Liver (tissue), 9 donors: Measurements from ENCODE around the gene ERN1. TPM values are rescaled to one million over a fixed set of nuclear protein-coding genes. Genes with fewer than 3 reads are reported as not detected.
A peak's percentile ranks its signal among the peaks of the same experiment; 100 is the strongest.

ENCODE experiments used
- DNase-seq: peaks from one replicate; pipeline ENCODE4 v3.0.0-alpha.2; 2017; ENCODE audit warnings: low spot score
- H3K27ac ChIP-seq, 2 donors: one replicate each; pipeline ENCODE4 v1.7.0; 2013; ENCODE audit warnings: inconsistent platforms in 2 of 2, low read length in 2 of 2, control low read depth in 1 of 2, low read depth in 1 of 2, mild to moderate bottlenecking in 1 of 2
- H3K27me3 ChIP-seq, 4 donors: one replicate each; pipeline versions ENCODE4 v1.6.1 to v1.7.0; 2013; ENCODE audit warnings: low read length in 3 of 4, inconsistent platforms in 1 of 4, mild to moderate bottlenecking in 1 of 4, moderate library complexity in 1 of 4; ENCODE audit not compliant: control insufficient read depth in 4 of 4, insufficient read depth in 4 of 4
- H3K36me3 ChIP-seq, 4 donors: one replicate each; pipeline versions ENCODE4 v1.6.1 to v1.7.0; 2013; ENCODE audit warnings: low read length in 3 of 4, mild to moderate bottlenecking in 3 of 4, low read depth in 1 of 4, moderate library complexity in 1 of 4; ENCODE audit not compliant: control insufficient read depth in 4 of 4, insufficient read depth in 3 of 4
- H3K4me1 ChIP-seq, 4 donors: one replicate each; pipeline versions ENCODE4 v1.6.1 to v1.7.0; 2013; ENCODE audit warnings: low read length in 3 of 4, mild to moderate bottlenecking in 3 of 4, moderate library complexity in 1 of 4; ENCODE audit not compliant: control insufficient read depth in 4 of 4, insufficient read depth in 4 of 4
- H3K4me3 ChIP-seq, 3 donors: one replicate each; pipeline versions ENCODE4 v1.6.1 to v1.7.0; 2013; ENCODE audit warnings: low read length in 3 of 3, control low read depth in 1 of 3, low read depth in 1 of 3, mild to moderate bottlenecking in 1 of 3
- H3K9ac ChIP-seq, 2 donors: one replicate each; pipeline ENCODE4 v1.7.0; 2013; ENCODE audit warnings: low read length in 2 of 2, mild to moderate bottlenecking in 2 of 2, moderate library complexity in 2 of 2, control low read depth in 1 of 2, low read depth in 1 of 2
- H3K9me3 ChIP-seq, 4 donors: one replicate each; pipeline versions ENCODE4 v1.6.1 to v1.7.0; 2013; ENCODE audit warnings: low read length in 3 of 4; ENCODE audit not compliant: control insufficient read depth in 4 of 4
- ATF3 ChIP-seq: IDR thresholded peaks from 2 replicates; pipeline ENCODE4 v1.6.1; 2016; ENCODE audit warnings: antibody characterized with exemption
- CTCF ChIP-seq: fragments of 150-350 bp; IDR thresholded peaks from 2 replicates; pipeline ENCODE4 v1.5.1; 2017; ENCODE audit warnings: improper control_type of control experiment, low read depth, low read length; ENCODE audit not compliant: missing input control
- EGR1 ChIP-seq, 2 donors: IDR thresholded peaks; 2 replicates each; pipeline ENCODE4 v1.6.1; 2016 to 2018; ENCODE audit warnings: antibody characterized with exemption in 2 of 2, low read depth in 2 of 2
- FOXA1 ChIP-seq: IDR thresholded peaks from 2 replicates; pipeline ENCODE4 v1.6.1; 2016; ENCODE audit warnings: antibody characterized with exemption
- FOXA2 ChIP-seq: IDR thresholded peaks from 2 replicates; pipeline ENCODE4 v1.6.1; 2016; ENCODE audit warnings: antibody characterized with exemption
- GABPA ChIP-seq, 2 donors: IDR thresholded peaks in 1 of 2; conservative IDR thresholded peaks in 1 of 2; 2 replicates each; pipeline ENCODE4 v1.6.1; 2016; ENCODE audit warnings: antibody characterized with exemption in 2 of 2, mild to moderate bottlenecking in 1 of 2, moderate library complexity in 1 of 2
- HNF4A ChIP-seq, 2 donors: conservative IDR thresholded peaks; 2 replicates each; pipeline ENCODE4 v1.6.1; 2016; ENCODE audit warnings: antibody characterized with exemption in 2 of 2, mild to moderate bottlenecking in 2 of 2
- HNF4G ChIP-seq: IDR thresholded peaks from 2 replicates; pipeline ENCODE4 v1.6.1; 2016; ENCODE audit warnings: antibody characterized with exemption
- JUND ChIP-seq, 2 donors: IDR thresholded peaks; 2 replicates each; pipeline ENCODE4 v1.6.1; 2016; ENCODE audit warnings: antibody characterized with exemption in 2 of 2
- MAX ChIP-seq: IDR thresholded peaks from 2 replicates; pipeline ENCODE4 v1.6.1; 2016; ENCODE audit warnings: antibody characterized with exemption
- NR2F2 ChIP-seq: IDR thresholded peaks from 2 replicates; pipeline ENCODE4 v1.6.1; 2016; ENCODE audit warnings: antibody characterized with exemption
- RAD21 ChIP-seq, 2 donors: IDR thresholded peaks; 2 replicates each; pipeline ENCODE4 v1.6.1; 2016; ENCODE audit warnings: antibody characterized with exemption in 2 of 2, mild to moderate bottlenecking in 2 of 2
- REST ChIP-seq: IDR thresholded peaks from 2 replicates; pipeline ENCODE4 v1.6.1; 2016; ENCODE audit warnings: antibody characterized with exemption, mild to moderate bottlenecking
- RXRA ChIP-seq, 2 donors: IDR thresholded peaks; 2 replicates each; pipeline ENCODE4 v1.6.1; 2017 to 2018; ENCODE audit warnings: antibody characterized with exemption in 2 of 2, mild to moderate bottlenecking in 1 of 2
- SP1 ChIP-seq: IDR thresholded peaks from 2 replicates; pipeline ENCODE4 v1.6.1; 2018; ENCODE audit warnings: antibody characterized with exemption, mild to moderate bottlenecking
- TAF1 ChIP-seq: conservative IDR thresholded peaks from 2 replicates; pipeline ENCODE4 v1.6.1; 2016; ENCODE audit warnings: antibody characterized with exemption, mild to moderate bottlenecking
- YY1 ChIP-seq: IDR thresholded peaks from 2 replicates; pipeline ENCODE4 v1.6.1; 2016; ENCODE audit warnings: antibody characterized with exemption, mild to moderate bottlenecking
- ZBTB33 ChIP-seq: IDR thresholded peaks from 2 replicates; pipeline ENCODE4 v1.6.1; 2016; ENCODE audit warnings: antibody characterized with exemption
- WGBS: extraction: QIAGEN DNeasy Blood & Tissue Kit; methylation state at CpG from one replicate; pipeline ENCODE4 v1.1.7; 2013; 5-methylcytosine and 5-hydroxymethylcytosine counted together
- polyA plus RNA-seq, 2 donors: library from polyadenylated mRNA; stranded (reverse) in 1 of 2; unstranded in 1 of 2; fragments of 200-250 nt in 1 of 2; fragments of >200 nt in 1 of 2; fragmentation: Nextera tagmentation in 1 of 2; extraction: Ambion mirVana in 1 of 2; gene quantifications; one replicate each; pipeline versions ENCODE4 v1.2.1 to v1.2.3, GENCODE V29; 2013 to 2015
- total RNA-seq, 2 donors: library from RNA; depleted of rRNA; stranded (reverse); fragments of >200 nt; gene quantifications; one replicate each; pipeline ENCODE4 v1.2.3, GENCODE V29; 2014
- donor health status: healthy.
- donor health status: healthy.
- donor health status: healthy.
- donor health status: healthy.
- donor health status: healthy.

Gene ERN1
- total and polyA plus RNA-seq, 4 donors: 6.3 to 35.1 (median 14.9) TPM

GRCh38 chr17:64074704-64075426 lies 55.1 kb downstream of the ERN1 start:
- Histone ChIP-seq H3K4me3 (no peak overlapping the region), H3K4me1 (peaks cover 13 to 28% (median 26%) of the 10 kb centered on the region in 4 donors), H3K9me3 (peaks cover 0 to 1% (median 0%) of the 10 kb centered on the region in 4 donors), H3K27me3 (no peaks in the 10 kb centered on the region), H3K27ac (peak overlapping the region; percentile 74 to 92), H3K36me3 (peaks cover 15 to 36% (median 33%) of the 10 kb centered on the region in 4 donors), H3K9ac (peak overlapping the region in 1 of 2 donors; percentile 63)
- TF ChIP-seq REST: peak; percentile 66
- no peak for TF ChIP-seq EGR1 (IDR thresholded peaks at IDR 0.05; ENCODE audit: low read depth in 2 of 2)
- no peak for TF ChIP-seq CTCF
- peak; percentile 79 for TF ChIP-seq MAX
- TF ChIP-seq JUND (IDR thresholded peaks at IDR 0.05): peak; percentile 54 to 80
- peak; percentile 91 for TF ChIP-seq YY1
- TF ChIP-seq HNF4A (conservative IDR thresholded peaks at IDR 0.05): peak; percentile 55 to 60
- TF ChIP-seq RXRA (IDR thresholded peaks at IDR 0.05): peak; percentile 54 to 79
- TF ChIP-seq ZBTB33: peak; percentile 54
- TF ChIP-seq TAF1: no peak
- TF ChIP-seq NR2F2: no peak
- peak; percentile 97 for TF ChIP-seq FOXA2
- TF ChIP-seq GABPA (IDR thresholded peaks at IDR 0.05 in 1 of 2, conservative IDR thresholded peaks at IDR 0.05 in 1 of 2): no peak
- no peak for TF ChIP-seq HNF4G
- peak; percentile 30 for TF ChIP-seq ATF3
- peak; percentile 56 for TF ChIP-seq SP1
- TF ChIP-seq FOXA1: peak; percentile 86
- TF ChIP-seq RAD21 (IDR thresholded peaks at IDR 0.05): peak; percentile 39
- WGBS: 30% methylated on average over 6 of the region's 6 CpGs
- no peak for DNase-seq
